AG09319 (cell line): ENCODE data around the gene SLC35F2.
"Not testable (repeated sequence)": the region's sequence is repeated elsewhere in the genome, so short reads cannot be mapped to it uniquely, and the experiment has no call there.

Source experiments
- DNase-seq: peaks from one replicate; pipeline ENCODE4 v3.0.0-alpha.2; 2010; ENCODE audit warnings: low read depth; ENCODE audit errors: extremely low read depth
- CTCF ChIP-seq: IDR thresholded peaks from 2 replicates; pipeline ENCODE4 v1.5.1; 2011; ENCODE audit warnings: low read depth, mild to moderate bottlenecking, inconsistent platforms, low read length, moderate library complexity

Gene SLC35F2

GRCh38 chr11:107770551-107770951 is 88.0 kb downstream of the SLC35F2 start:
- no peak for TF ChIP-seq CTCF
- no peak for DNase-seq

GRCh38 chr11:107769189-107769588 is 89.4 kb downstream of the SLC35F2 start:
- no peak for DNase-seq
- TF ChIP-seq CTCF, result no peak

- not testable (repeated sequence) for DNase-seq
These were observed 99.8 kb downstream of the SLC35F2 start for GRCh38 chr11:107758719-107759355.

- no peak for DNase-seq
- no peak; the same call in 1 of the 2 replicates for TF ChIP-seq CTCF
These were observed 100.9 kb downstream of the SLC35F2 start for GRCh38 chr11:107757661-107758060.

- TF ChIP-seq CTCF, result no peak
- no peak for DNase-seq
These were observed 102.0 kb downstream of the SLC35F2 start for GRCh38 chr11:107756553-107756952.

- TF ChIP-seq CTCF, result no peak
- no peak for DNase-seq
These were observed 105.4 kb downstream of the SLC35F2 start for GRCh38 chr11:107752949-107753822.

- no peak for TF ChIP-seq CTCF
- DNase-seq, result no peak
These were observed 106.1 kb downstream of the SLC35F2 start for GRCh38 chr11:107752508-107752907.
